ENCODE results near the gene SDHAF4.
"Not testable (repeated sequence)": the region's sequence is repeated elsewhere in the genome, so short reads cannot be mapped to it uniquely, and the experiment has no call there.

SDHAF4 gene

DNA sequence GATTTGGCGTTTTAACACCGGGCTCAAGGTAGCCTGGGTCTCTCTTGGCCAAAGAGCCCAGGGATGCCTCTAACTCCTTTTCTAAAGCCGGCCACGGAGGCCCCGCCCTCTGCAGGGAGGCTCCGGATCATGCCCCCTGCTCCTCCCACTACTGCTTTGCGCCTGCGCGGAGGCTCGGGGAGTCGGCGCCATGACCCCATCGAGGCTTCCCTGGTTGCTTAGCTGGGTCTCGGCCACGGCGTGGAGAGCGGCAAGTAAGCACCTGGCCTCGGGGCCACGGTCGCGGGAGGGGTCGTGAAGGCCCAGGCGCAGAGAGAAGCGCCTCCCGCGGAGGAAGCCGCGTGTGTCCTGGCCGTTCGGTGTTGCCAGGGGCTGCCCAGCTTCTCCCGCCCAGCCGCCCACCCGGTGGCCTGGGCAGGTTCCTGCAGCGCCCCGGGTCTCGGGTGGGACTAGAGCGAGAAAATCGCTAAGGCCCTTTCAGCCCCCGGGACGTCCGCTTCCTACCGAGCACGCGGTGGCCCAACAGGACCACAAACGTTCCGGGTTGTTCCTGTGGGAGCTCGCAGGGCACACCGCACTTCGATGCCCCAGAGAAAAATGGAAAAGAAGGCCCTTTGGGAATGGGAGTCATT, at the start of gene SDHAF4:
Gene SDHAF4, plus strand, starts transcription at position 180 of the 632 bp plus-strand sequence. Its CDS starts 11 bp downstream, at position 191.
- peak; percentile 81 to 93 for DNase-seq

DNA sequence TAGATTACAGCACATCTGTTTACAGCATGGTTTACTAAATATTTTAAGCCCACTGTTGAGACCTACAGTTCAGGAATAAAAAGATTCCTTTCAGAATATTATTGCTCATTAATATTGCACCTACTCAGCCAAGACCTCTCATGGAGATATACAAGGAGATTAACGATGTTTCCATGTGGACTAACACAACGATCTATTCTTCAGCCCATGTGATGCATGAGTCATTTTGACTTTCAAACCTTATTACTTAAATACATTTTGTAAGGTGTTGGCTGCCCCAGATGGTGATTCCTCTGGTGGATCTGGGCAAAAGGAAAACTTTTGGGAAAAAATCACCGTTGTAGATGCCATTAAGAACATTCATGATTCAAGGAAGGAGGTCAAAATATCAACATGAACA, 48.0 kb upstream of the SDHAF4 start:
- DNase-seq: no peak

DNA sequence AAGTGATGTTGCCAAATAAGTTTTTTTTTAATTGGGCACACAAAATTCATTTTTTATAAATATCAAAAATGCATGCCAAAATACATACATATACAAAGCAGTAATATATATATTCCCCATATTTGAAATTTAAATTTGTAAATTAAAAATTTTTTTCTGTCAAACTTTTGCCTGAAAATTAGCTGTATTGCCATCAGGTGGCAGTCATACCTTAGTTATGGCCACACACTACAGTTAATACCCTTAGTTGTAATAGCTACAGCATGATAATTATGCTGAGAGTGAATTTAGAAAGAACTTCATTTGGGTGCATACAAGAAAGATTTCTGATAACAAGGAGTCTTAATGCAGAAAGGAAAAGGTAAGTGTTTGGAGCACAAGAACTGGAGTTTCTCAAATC, 46.2 kb upstream of the SDHAF4 start:
- peak; percentile 1 to 7 for DNase-seq

DNA sequence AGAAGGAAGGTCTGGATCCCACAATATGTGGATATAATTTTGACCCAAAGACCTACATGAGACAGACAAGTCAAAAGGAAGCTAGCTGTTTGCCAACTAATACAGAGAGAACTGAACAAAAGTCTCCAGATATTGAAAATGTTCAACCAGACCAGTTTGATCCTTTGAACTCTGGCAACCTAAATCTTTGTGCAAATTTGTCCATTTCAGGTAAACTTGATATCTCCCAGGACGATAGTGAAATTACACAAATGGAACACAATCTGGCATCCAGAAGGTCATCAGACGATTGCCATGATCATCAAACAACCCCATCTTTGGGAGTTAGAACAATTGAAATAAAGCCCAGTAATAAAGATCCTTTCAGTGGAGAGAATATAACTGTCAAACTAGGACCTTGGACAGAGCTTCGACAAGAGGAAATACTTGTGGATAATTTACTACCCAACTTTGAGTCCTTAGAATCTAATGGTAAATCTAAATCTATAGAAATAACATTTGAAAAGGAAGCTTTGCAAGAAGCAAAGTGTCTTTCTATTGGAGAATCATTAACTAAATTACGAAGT, 41.9 kb upstream of the SDHAF4 start:
- no peak for DNase-seq

DNA sequence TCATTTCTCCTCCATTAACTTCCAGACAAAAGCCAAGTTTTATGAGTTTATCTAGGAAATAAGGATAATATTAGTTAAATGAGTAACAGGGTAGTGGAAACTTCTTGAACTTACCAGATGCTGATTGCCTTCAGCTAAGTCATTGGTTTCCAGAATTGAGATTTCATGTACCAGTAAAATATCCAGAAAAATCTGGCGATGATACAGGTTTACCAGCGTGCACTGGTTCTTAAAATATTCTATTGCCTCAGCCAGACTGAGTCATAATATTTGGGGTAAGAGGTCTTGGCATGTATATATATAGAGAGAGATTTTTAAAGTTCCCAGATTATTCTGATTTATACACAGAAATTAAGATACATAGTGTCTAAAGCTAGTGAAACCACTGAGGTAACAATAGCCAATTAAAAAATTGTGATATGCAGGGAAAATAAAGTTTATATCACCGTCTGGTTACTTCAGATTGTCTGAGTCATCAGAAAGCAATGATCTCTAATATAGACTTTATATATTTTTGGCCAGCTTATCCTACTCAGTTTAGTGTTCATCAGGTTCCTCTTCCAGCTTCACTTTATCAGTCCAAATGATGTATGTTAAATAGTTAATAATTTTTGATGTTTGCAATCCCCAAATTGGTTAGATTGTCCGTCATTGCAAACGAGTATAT, 39.5 kb upstream of the SDHAF4 start:
- DNase-seq: no peak

DNA sequence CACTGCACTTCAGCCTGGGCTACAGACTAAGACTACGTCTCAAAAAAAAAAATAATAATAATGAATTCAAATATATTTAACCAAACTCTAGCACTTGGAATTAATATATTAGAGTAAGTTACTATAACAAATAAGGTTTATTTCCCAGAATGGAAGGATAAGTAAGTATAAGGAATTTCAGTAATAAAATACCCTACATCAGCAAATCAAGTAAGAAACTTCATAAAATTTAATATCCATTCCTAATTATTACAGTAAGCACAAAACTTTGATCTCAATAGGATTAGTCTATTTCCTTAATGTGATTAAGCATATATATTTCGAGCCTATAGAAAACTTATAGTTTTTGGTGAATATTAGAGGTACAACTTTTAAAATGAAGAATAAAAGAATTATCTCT, 36.7 kb upstream of the SDHAF4 start:
- DNase-seq: no peak

DNA sequence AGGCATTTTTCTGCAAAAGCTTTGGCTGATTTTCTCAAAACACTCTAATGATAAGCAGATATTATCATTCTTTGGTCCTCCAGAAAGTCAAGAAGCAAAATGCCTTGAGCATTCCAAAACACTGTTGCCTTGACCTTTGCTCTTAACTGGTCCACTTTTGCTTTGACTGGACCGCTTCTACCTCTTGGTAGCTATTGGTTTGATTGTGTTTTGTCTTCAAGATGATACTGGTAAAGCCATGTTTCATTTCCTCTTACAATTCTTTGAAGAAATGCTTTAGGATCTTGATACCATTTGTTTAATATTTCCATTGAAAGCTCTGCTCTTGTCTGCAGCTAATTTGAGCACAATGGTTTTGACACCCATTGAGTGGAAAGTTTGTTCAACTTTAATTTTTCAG, 35.6 kb upstream of the SDHAF4 start:
- DNase-seq: no peak

DNA sequence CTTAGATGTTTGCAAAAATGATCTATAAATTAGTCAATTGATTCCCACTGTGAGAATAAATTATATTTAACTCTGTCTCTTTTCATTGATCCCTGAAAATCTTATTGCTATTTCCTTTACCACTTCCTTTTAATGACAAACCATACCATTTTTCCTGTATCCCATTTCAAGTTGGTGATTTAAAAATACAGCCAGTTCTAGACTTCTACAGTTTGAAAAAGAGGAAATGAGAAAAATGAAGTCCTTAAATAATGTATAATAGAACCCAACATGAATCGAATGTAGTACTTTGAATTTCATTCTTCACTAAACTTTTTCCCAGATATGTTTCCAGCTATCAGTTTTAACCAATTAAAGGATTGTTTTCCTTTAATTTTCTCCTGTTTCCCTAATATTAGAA, 29.5 kb upstream of the SDHAF4 start:
- DNase-seq: no peak

DNA sequence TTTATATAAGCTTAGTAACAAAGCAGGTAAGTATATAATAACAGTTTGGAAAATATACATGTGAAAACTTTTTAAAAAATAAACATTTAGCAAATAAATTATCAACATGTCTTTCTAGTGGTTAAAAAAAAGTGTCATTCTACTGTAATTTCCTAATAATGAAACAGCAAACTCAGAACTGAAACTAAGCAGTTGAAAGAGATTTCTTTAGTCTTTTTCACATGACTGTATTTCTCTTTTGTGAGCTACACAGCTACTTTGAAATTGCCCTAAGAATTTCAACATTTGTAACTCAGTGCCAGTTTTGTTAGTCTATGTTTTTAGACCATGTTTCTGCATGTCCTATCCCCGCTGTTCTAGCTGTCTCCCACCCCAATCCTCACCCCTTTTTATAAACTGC, 28.4 kb upstream of the SDHAF4 start:
- no peak for DNase-seq

DNA sequence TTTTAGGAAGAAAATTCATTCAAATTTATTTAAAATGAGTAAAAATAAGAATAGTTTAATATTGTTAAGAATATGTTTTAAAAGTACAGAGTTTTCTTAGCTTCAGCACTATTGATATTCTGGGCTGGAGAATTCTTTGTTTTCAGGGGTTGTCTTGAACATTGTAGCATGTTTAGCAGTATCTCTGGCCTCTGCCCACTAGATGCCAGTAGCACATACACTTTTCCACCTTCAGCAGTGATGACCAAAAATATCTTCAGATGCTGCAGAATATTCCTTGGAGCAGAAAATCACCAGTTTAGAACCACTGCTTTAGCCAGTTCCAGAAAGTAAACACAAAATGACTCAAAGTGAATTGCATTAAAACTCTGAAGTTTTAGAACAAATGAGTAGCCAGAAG, 19.4 kb upstream of the SDHAF4 start:
- DNase-seq: no peak

DNA sequence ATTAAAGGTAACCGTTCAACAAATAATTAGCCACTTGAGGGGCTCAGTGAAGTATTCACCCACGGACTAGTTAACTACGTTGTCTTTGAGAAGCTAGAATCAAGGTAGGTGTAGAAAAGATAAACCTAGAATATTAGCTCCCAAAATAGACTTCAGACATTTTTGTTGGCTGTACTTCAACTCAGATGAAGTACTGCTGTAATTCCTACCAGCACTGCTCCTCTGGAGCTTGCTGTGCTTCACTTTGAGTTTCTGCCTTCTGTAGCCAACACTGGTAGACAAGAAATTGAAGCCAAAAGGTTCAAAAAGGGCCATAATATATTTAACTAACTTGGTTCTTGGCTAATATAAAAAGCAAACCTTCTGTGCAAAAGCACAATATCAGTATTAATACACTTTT, 18.8 kb upstream of the SDHAF4 start:
- DNase-seq: no peak

DNA sequence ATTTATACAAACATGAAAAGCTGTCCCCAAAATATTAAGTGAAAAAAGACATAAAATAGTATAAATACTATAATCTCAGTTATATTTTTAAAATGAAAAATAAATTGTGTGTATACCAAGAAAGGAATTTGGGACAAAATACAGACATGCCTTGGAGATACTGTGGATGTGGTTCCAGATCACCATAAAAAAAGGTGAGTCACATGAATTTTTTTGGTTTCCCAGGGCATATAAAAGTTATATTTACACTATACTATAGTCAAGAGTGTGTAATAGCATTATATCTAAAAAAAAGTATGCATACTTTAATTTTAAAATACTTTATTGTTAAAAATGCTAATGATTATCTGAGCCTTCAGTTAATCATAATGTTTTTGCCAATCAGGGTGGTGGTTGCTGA, 17.4 kb upstream of the SDHAF4 start:
- DNase-seq: no peak

DNA sequence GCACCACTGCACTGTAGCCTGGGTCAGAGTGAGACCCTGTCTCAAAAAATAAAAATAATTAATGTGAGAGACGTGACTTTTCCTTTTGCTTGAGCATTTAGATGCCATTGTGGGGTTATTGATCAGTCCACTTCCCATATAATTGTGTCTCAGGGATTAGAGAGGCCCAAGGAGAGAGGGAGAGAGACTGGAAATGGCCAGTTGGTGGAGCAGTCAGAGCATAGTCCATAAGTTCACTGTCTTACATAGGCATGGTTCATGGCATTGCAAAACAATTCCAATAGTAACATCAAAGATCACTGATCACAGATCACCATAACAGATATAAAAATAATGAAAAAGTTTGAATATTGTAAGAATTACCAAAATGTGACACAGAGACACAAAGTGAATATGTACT, 15.2 kb upstream of the SDHAF4 start:
- DNase-seq: no peak

DNA sequence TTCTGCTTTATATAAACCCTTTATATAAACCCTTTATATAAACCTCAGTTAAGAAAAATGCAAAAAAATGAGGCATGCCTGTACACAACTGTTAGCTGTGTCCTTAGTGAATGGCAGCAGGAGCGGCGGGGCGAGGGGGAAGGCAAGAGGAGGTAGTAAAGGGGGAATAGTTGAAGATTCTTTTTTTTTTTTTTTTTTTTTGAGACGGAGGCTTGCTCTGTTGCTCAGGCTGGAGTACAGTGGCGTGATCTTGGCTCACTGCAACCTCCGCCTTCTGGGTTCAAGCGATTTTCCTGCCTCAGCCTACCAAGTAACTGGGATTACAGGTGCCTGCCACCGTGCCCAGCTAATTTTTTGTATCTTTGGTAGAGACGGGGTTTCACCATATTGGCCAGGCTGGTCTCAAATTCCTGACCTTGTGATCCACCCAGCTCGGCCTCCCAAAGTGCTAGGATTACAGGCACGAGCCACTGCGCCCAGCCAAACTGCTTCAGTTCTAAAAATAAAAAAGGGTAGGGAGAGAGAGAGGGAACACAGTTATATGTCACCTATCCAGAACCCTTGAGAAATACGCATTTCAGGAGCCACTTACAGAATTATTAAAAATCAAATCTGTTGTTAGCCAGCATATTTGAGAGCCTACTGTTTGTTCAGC, 14.3 kb upstream of the SDHAF4 start:
- DNase-seq: not testable (repeated sequence)

DNA sequence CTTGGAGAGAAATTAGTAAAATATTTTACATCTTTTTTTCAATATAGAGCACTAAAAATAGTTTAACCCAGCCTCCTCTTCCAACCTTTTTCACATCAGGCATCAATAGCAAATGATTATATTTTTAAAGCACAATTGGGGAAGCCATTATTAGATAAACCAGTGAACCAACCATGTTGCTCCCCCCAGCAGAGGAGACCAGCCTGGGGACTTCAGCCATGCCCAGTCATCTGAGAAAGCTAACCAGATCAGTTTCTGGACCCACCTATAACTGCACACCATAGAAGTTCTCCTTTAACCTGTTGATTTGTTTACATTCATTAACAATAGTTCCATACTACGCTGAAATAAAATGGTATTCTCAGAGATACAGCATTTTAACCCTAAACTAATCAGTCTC, 13.8 kb upstream of the SDHAF4 start:
- no peak for DNase-seq

DNA sequence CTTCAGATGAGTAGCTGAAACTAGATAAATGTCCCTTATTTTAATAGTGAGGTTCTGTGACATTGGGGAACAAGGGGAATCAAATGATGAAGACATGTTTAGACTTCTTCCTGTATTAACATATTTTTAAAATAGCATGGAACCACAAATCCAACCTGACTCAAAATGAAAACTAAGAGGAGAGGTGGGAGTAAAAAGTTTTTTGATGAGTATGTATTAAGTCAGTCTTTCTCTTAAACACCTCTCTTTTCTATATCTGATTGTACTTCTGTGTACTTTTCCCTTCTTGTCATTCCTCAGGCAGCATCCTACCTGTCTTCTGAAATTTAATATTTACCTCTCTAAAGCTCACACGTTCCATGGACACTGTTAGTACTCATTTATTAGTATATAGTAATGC, 8.7 kb upstream of the SDHAF4 start:
- DNase-seq: no peak

DNA sequence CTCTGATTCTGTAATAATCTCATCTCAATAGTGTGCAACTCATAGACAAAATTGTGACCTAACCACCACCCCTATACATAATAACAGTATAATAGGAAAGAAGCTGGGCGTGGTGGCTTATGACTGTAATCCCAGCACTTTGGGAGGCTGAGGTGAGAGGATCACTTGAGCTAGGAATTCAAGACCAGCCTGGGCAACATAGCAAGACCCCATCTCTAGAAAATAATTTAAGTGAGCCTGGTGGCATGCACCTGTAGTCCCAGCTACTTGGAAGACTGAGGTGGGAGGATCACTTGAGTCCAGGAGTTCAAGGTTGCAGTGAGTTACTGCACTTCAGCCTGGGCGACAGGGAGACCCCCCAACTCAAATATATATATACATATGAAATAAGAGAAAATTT, 4.3 kb upstream of the SDHAF4 start:
- DNase-seq: not testable (repeated sequence)

DNA sequence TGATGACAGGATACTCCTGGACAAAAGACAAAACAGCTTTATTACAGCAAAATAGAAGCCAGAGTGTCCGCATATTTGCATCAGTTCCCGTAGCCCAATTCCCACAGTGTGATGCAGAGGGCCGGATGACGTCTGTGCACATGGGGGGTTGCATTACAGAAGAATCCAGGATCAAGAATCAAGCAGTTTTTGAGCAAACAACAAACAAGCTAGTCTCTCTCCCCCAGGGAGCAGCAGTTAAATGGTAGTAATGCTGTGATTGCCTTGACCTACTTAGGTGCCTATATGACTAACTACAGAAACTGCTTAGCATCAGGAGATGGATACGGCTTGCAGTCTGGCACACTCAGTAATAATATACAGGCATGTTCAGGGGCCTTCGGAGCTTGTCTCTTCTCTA, 3.2 kb upstream of the SDHAF4 start:
- DNase-seq: no peak

DNA sequence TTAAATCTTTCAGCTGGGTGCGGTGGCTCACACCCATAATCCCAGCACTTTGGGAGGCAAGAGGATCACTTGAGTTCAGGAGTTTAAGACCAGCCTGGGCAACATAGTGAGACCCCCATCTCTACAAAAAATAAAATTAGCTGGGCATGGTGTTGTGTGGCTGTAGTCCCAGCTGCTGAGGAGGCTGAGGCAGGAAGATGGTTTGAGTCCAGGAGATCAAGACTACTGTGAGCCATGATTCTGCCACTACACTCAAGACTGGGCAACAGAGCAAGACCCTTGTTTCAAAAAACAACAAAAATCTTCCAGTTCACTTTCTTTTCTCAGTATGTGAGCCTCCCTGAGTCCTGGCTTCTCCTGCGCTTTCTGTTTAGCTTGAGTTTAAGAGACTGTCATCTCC, 7.9 kb downstream of the SDHAF4 start:
- no peak for DNase-seq

DNA sequence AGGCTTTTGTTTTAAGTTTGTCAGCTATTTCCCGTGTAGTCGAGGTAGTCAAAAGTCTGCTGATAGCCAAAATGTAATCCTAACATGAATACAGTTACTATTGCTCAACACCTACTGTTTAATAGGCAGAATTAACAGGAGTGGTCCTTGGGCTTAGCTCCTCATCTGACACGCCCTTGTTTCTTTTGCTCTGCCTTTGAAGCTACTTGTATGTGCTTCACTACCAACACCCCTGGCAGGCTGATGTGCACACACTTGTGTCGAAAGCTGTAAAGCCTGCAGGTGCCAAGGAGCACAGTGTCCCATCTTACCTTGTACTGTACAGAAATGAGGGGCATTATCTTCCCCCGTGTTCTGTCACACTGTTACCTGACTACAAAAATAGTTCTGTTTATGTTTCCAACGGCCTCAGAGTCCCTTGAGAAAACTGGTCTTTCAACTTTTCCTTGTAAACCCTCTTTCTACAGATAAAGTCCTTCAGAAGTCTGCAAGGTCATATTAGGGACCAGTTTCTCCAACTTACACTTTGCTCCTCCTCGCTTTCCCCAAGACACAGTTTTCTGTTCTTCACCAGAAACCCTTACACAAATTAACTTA, 9.3 kb downstream of the SDHAF4 start:
- no peak for DNase-seq

DNA sequence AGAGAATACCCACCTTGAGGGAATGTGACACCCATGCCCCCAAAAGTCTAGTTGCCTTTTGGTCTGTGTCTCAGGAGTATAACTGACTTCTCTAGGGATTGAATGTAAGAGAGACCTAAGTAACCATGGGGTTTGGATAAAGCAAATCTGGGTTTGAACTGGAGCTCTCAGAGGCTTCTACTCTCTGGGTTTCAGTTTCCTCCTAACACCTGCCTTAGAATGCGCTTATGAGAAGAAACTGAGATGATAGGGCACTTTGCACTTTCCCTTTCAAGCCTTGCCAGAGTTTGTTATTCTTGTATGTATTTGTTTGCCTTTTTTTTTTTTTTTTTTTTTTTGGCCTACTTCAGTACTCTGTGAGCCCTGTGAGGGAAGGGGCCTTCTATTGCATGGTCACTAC, 19.4 kb downstream of the SDHAF4 start:
- DNase-seq: no peak

DNA sequence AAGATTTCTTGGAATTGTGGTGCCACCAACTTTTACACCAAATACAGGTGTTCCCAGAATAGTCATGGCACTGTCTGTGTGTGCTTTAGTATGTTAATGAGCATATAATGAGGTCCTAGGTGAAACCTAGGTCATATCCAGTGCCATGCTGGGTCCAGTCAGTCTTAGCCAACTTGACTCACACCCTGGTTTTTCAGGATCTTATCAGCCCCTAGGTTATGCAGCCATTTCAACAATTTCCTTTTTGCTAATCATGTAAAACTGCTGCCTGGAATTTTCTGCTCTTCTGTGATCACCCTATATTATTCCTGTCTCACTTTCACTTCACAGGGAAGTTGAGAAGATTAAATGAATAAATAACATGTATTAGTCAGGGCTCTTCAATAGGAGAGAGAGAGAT, 23.7 kb downstream of the SDHAF4 start:
- DNase-seq: no peak

DNA sequence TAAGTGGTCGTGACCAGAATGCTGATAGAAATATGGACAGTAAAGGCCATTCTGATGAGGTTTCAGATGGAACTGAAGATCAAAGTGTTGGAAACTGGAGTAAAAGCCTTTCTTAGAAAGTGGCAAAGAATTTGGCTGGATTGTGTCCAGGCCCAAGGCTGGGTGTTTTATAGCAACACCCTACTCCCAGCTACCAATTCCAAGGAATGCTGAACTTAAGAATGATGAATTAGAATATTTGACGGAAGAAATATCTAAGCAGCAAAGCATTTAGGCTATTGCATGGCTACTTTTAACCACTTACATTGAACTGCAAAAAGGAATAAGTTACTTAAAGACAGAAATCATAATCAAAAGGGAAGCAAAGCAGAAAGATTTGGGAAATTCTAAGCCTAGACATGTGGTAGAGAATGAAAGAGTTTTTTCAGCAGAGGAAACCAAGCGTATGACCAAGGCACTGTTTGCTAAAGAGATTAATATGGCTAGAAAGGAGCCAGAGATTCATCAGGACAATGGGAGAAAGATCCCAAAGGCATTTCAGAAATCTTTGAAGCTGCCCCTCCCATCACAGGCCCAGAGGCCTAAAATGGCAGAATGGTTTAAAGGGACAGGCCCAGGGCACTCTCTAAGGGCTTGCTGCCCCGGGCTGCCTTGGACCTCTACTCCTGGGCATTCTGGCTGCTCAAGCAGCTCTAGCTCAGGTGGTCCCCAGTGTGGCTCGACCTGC, 25.8 kb downstream of the SDHAF4 start:
- no peak for DNase-seq

Measured in SHP77 (cell line).